Measurements from ENCODE around the gene HMCN2.

DNA sequence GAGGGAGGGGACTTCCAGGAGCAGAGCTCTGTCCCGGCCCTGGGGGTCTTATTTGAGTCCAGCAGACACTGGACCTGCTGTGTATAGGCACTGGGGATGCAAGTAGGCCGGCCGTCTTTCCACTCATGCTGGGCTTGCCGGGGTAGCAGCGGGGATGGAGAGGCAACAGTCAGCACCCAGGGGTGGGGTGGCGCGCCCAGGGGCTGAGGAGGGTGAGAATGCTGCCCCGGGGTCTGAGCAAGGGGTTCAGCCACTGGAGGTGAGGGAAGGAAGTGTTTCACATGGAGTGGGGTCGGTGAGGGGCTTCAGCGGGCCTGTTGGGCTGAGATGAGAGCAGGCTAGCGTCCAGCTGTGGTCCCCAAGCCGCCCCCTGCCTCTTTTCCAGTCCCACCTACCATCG, 88.8 kb downstream of the HMCN2 start:
- TF ChIP-seq RAD21 (IDR thresholded peaks at IDR 0.05) (no peak), SP1 (IDR thresholded peaks at IDR 0.05) (no peak)
- TF ChIP-seq, protein P1, sequence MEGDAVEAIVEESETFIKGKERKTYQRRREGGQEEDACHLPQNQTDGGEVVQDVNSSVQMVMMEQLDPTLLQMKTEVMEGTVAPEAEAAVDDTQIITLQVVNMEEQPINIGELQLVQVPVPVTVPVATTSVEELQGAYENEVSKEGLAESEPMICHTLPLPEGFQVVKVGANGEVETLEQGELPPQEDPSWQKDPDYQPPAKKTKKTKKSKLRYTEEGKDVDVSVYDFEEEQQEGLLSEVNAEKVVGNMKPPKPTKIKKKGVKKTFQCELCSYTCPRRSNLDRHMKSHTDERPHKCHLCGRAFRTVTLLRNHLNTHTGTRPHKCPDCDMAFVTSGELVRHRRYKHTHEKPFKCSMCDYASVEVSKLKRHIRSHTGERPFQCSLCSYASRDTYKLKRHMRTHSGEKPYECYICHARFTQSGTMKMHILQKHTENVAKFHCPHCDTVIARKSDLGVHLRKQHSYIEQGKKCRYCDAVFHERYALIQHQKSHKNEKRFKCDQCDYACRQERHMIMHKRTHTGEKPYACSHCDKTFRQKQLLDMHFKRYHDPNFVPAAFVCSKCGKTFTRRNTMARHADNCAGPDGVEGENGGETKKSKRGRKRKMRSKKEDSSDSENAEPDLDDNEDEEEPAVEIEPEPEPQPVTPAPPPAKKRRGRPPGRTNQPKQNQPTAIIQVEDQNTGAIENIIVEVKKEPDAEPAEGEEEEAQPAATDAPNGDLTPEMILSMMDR (IDR thresholded peaks at IDR 0.05; ENCODE audit: low read depth, low read length, missing input control): no peak
- TF ChIP-seq, protein P2, sequence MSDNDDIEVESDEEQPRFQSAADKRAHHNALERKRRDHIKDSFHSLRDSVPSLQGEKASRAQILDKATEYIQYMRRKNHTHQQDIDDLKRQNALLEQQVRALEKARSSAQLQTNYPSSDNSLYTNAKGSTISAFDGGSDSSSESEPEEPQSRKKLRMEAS (IDR thresholded peaks at IDR 0.05): no peak

Data from liver (tissue), 3 donors.